ENCODE measurements around the gene CHD9.

DNA sequence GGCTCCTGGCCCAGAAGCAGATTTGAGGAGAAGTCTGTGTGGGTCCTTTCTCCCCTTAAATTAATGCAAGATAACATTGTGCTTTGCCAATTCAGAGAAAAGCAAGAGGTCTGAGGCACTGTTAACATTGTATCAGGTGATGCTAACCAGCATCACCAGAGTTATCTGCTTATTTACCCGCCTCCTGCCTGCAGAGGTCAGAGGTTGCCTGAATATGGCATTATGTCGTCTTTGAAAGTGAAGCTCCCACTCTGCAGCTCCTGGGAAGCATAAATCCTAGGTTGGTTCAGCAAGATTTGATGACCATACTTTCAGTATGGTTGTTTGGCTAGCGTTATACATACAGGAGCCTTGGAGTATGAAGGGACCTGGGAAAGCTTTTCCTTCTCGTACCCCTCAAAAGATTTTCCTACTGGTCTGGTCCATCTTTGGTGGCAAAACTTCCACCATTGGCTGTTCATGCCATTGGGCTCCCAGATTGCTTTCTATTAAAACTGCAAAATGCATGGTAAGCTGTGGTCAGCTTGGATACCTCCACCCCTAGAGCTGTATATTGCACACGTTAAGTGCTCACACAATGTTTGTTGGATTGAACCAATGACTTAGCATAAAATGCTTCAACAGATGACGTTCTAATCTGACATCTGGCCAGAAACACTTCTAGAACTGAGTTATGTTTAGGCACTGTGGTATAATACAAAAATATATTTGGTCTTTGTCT, 24.1 kb downstream of the CHD9 start:
- TF ChIP-seq CTCF (IDR thresholded peaks at IDR 0.05 in 4 of 5, conservative IDR thresholded peaks at IDR 0.05 in 1 of 5) (no peak), POLR2A (IDR thresholded peaks at IDR 0.05) (no peak)

Data from gastrocnemius medialis (tissue), 4 donors.